Smooth muscle cell (in vitro differentiated cells): ENCODE measurements around the gene PRF1. TPM values are rescaled to one million over a fixed set of nuclear protein-coding genes. Genes with fewer than 3 reads are reported as not detected.

Experiments
- DNase-seq: peaks from one replicate; lab custom pipeline; 2025; ENCODE audit not compliant: unreplicated experiment; lab: John Stamatoyannopoulos, UW
- H2AFZ ChIP-seq: fragments of 200-600 bp; sonication (generic); 2 replicates; pipeline ENCODE4 v1.6.0; 2016; ENCODE audit warnings: antibody characterized with exemption, low read depth, mild to moderate bottlenecking
- H3F3A ChIP-seq: fragments of 200-600 bp; sonication (generic); 2 replicates; pipeline ENCODE4 v1.6.0; 2017; ENCODE audit warnings: antibody characterized with exemption, low read depth
- H3K27ac ChIP-seq: fragments of 200-600 bp; sonication (generic); 2 replicates; pipeline ENCODE4 v1.5.1; 2016; ENCODE audit warnings: low read depth, mild to moderate bottlenecking
- H3K27me3 ChIP-seq: fragments of 200-600 bp; sonication (generic); 2 replicates; pipeline ENCODE4 v1.6.1; 2016; ENCODE audit warnings: low read depth, mild to moderate bottlenecking
- H3K36me3 ChIP-seq: fragments of 200-600 bp; sonication (generic); 2 replicates; pipeline ENCODE4 v1.5.1; 2016; ENCODE audit warnings: low read depth
- H3K4me1 ChIP-seq: fragments of 200-600 bp; sonication (generic); 2 replicates; pipeline ENCODE4 v1.5.1; 2016; ENCODE audit warnings: low read depth
- H3K4me2 ChIP-seq: fragments of 200-600 bp; sonication (generic); 2 replicates; pipeline ENCODE4 v1.6.0; 2016; ENCODE audit warnings: mild to moderate bottlenecking
- H3K4me3 ChIP-seq: fragments of 200-600 bp; sonication (generic); 2 replicates; pipeline ENCODE4 v1.5.1; 2016; ENCODE audit warnings: mild to moderate bottlenecking
- H3K79me2 ChIP-seq: fragments of 200-600 bp; sonication (generic); 2 replicates; pipeline ENCODE4 v1.6.0; 2016; ENCODE audit warnings: low read depth, mild to moderate bottlenecking
- H3K9ac ChIP-seq: fragments of 200-600 bp; sonication (generic); 2 replicates; pipeline ENCODE4 v1.6.0; 2016; ENCODE audit warnings: low read depth
- H3K9me3 ChIP-seq: fragments of 200-600 bp; sonication (generic); replicated peaks from 2 replicates; pipeline ENCODE4 v1.5.1; 2016; ENCODE audit warnings: low read depth
- H4K20me1 ChIP-seq: fragments of 200-600 bp; sonication (generic); 2 replicates; pipeline ENCODE4 v1.6.0; 2016; ENCODE audit warnings: low read depth
- CTCF ChIP-seq: fragments of 200-600 bp; sonication (generic); IDR thresholded peaks from 2 replicates; pipeline ENCODE4 v1.5.1; 2017; ENCODE audit warnings: borderline replicate concordance, mild to moderate bottlenecking, antibody characterized with exemption; ENCODE audit not compliant: insufficient read depth, poor library complexity, severe bottlenecking
- WGBS: methylation state at CpG from one replicate; pipeline ENCODE4 v1.1.7; 2016; ENCODE audit warnings: low lambda C conversion rate; 5-methylcytosine and 5-hydroxymethylcytosine counted together
- polyA plus RNA-seq: library from polyadenylated mRNA; unstranded; fragments of >200 nt; fragmentation: Nextera tagmentation; extraction: Ambion mirVana; gene quantifications from 2 replicates; pipeline ENCODE4 v1.2.1, GENCODE V29; 2016
- total RNA-seq: library from RNA; depleted of rRNA; stranded (reverse); fragments of >200 nt; gene quantifications from 2 replicates; pipeline ENCODE4 v1.2.3, GENCODE V29; 2014

PRF1 gene
- total and polyA plus RNA-seq, 2 experiments from 2014 or later = not detected

DNA sequence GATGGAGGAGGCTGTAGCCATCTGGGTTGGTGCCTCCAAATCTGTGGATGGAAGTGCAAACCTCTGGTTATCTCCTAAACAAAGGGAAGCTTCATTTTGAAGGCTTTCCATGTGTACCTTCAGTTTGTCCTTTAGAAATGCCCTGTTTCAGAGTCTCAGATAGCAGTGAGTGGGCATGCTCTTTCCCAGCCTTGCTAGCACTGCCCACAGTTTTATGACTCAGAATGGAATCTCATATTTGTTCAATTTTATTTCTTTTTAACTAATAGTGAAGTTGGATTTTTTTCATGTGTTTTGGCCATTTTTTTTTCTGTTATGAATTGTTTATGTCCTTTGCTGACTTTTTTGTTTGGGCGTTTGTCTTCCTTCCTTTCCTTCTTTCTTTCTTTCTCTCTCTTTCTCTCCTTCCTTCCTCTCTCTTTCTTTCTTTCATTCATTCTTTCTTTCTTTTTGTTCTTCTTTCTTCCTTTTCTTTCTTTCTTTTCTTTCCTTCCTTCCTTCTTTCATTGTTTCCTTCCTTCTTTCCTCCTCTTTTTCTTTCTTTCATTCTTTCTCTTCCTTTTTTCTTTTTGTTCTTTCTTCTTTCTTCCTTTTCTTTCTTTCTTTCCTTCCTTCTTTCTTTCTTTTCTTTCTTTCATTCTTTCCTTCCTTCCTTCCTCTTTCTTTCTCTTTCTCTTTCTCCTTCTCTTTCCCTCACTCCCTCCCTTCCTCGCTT, 25.6 kb downstream of the PRF1 start:
- no peak overlapping the region for H3K9ac ChIP-seq
- WGBS = 68% methylated on average over 2 of the region's 2 CpGs

GRCh38 chr10:70575874-70576802, 26.4 kb downstream of the PRF1 start:
- H3K27ac ChIP-seq = no peak overlapping the region
- H3K36me3 ChIP-seq = no peaks in the 10 kb centered on the region
- TF ChIP-seq CTCF = no peak
- H3K4me3 ChIP-seq = no peak overlapping the region
- peaks cover 7% of the 10 kb centered on the region for H3K4me1 ChIP-seq
- peak overlapping the region; percentile 66 for H3K4me2 ChIP-seq
- peaks cover 9% of the 10 kb centered on the region for H3F3A ChIP-seq
- H3K27me3 ChIP-seq = no peaks in the 10 kb centered on the region
- no peak overlapping the region for H3K9ac ChIP-seq
- no peaks in the 10 kb centered on the region for H3K9me3 ChIP-seq
- no peak overlapping the region for H2AFZ ChIP-seq
- H4K20me1 ChIP-seq = no peaks in the 10 kb centered on the region
- no peaks in the 10 kb centered on the region for H3K79me2 ChIP-seq
- 66% methylated on average over 12 of the region's 12 CpGs for WGBS
- DNase-seq = no peak

More for the DNA sequence above, 25.6 kb downstream of the PRF1 start:
- peak overlapping the region; percentile 51 for H3K27ac ChIP-seq
- H2AFZ ChIP-seq = no peak overlapping the region
- peak overlapping the region; percentile 66 for H3K4me2 ChIP-seq
- H3K79me2 ChIP-seq = no peaks in the 10 kb centered on the region
- H3K27me3 ChIP-seq = no peaks in the 10 kb centered on the region
- peaks cover 9% of the 10 kb centered on the region for H3F3A ChIP-seq
- DNase-seq = no peak
- no peaks in the 10 kb centered on the region for H4K20me1 ChIP-seq
- no peaks in the 10 kb centered on the region for H3K36me3 ChIP-seq
- H3K4me3 ChIP-seq = no peak overlapping the region
- H3K9me3 ChIP-seq = no peaks in the 10 kb centered on the region
- no peak for TF ChIP-seq CTCF
- peaks cover 7% of the 10 kb centered on the region for H3K4me1 ChIP-seq

DNA sequence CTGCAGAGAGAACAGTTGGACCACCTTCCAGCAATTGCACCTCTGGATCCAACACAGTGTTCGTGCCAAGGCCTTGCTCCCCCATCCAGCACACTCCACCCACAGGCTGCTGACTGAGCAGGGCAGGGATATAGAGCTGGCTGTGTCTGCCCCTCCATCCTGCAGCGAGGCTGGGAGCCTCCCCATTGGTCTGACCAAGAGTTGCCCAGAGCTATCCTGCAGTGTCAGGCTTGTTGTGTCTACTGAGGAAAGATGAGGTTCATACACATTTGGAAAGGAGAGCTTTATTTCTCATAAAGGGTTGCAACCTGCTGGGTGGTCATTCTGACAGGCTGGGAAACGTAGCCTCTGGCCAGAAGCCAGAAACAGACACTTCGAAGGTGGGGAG, 27.1 kb downstream of the PRF1 start:
- peak overlapping the region; percentile 29 for H3K4me2 ChIP-seq
- 48% methylated on average over 4 of the region's 4 CpGs for WGBS

More for the DNA sequence above, 27.1 kb downstream of the PRF1 start:
- no peaks in the 10 kb centered on the region for H3K79me2 ChIP-seq
- no peak for DNase-seq
- no peak overlapping the region for H3K9ac ChIP-seq
- no peak overlapping the region for H3K4me3 ChIP-seq
- peaks cover 7% of the 10 kb centered on the region for H3K4me1 ChIP-seq
- H3F3A ChIP-seq = peaks cover 9% of the 10 kb centered on the region
- TF ChIP-seq CTCF = no peak
- H3K27me3 ChIP-seq = no peaks in the 10 kb centered on the region
- no peaks in the 10 kb centered on the region for H3K9me3 ChIP-seq
- H3K27ac ChIP-seq = no peak overlapping the region
- H4K20me1 ChIP-seq = no peaks in the 10 kb centered on the region
- no peak overlapping the region for H2AFZ ChIP-seq
- no peaks in the 10 kb centered on the region for H3K36me3 ChIP-seq
